Nephron progenitor cell (in vitro differentiated cells): ENCODE measurements around the gene CFAP70.

Source experiments
- DNase-seq: peaks from one replicate; pipeline ENCODE4 v3.0.0; 2021
- H3K27ac Mint-ChIP-seq: 2 replicates; pipeline ENCODE4 v1.8.0; 2021; ENCODE audit warnings: mild to moderate bottlenecking, moderate library complexity, mixed read lengths
- H3K27me3 Mint-ChIP-seq: 2 replicates; pipeline ENCODE4 v1.8.0; 2021; ENCODE audit warnings: mild to moderate bottlenecking, low read depth, mixed read lengths; ENCODE audit not compliant: poor library complexity
- H3K36me3 Mint-ChIP-seq: 2 replicates; pipeline ENCODE4 v1.8.0; 2021; ENCODE audit warnings: low read depth, mixed read lengths
- H3K4me1 Mint-ChIP-seq: 2 replicates; pipeline ENCODE4 v1.8.0; 2021; ENCODE audit warnings: mixed read lengths
- H3K4me3 Mint-ChIP-seq: 2 replicates; pipeline ENCODE4 v1.8.0; 2021; ENCODE audit warnings: mild to moderate bottlenecking, moderate library complexity, mixed read lengths
- H3K9me3 Mint-ChIP-seq: 2 replicates; pipeline ENCODE4 v1.8.0; 2021; ENCODE audit warnings: mild to moderate bottlenecking, moderate library complexity, mixed read lengths
- CTCF ChIP-seq: fragments of 200-600 bp; sonication (generic); IDR thresholded peaks from 2 replicates; pipeline ENCODE4 v1.5.0; 2021; ENCODE audit warnings: antibody characterized with exemption

CFAP70 gene

GRCh38 chr10:73358331-73359279, at the start of gene CFAP70:
CFAP70 (minus strand) TSS chr10:73358864; CDS start chr10:73354796, 4,068 bp downstream.
- Mint-ChIP-seq H3K4me3 (peak within 1 kb of the TSS; percentile 96), H3K27ac (peak within 1 kb of the TSS; percentile 78), H3K9me3 (peaks cover 16% of the 10 kb centered on the region), H3K36me3 (peaks cover 20% of the 10 kb centered on the region), H3K4me1 (peaks cover 5% of the 10 kb centered on the region), H3K27me3 (peaks cover 64% of the 10 kb centered on the region)
- no peak for TF ChIP-seq CTCF
- peak; percentile 89 for DNase-seq

GRCh38 chr10:73408061-73408460, 49.4 kb upstream of the CFAP70 start:
- Mint-ChIP-seq H3K4me1 (peaks cover 15% of the 10 kb centered on the region), H3K4me3 (no peak overlapping the region), H3K9me3 (no peaks in the 10 kb centered on the region), H3K36me3 (peaks cover 8% of the 10 kb centered on the region), H3K27ac (no peak overlapping the region), H3K27me3 (no peaks in the 10 kb centered on the region)
- no peak for TF ChIP-seq CTCF
- no peak for DNase-seq

GRCh38 chr10:73407495-73407894, 48.8 kb upstream of the CFAP70 start:
- H3K36me3 Mint-ChIP-seq = peaks cover 8% of the 10 kb centered on the region
- DNase-seq = no peak
- H3K27ac Mint-ChIP-seq = no peak overlapping the region
- TF ChIP-seq CTCF = no peak
- H3K4me1 Mint-ChIP-seq = peaks cover 9% of the 10 kb centered on the region
- H3K4me3 Mint-ChIP-seq = no peak overlapping the region
- no peaks in the 10 kb centered on the region for H3K9me3 Mint-ChIP-seq
- no peaks in the 10 kb centered on the region for H3K27me3 Mint-ChIP-seq

GRCh38 chr10:73406846-73407245, 48.2 kb upstream of the CFAP70 start:
- DNase-seq = no peak
- H3K9me3 Mint-ChIP-seq = no peaks in the 10 kb centered on the region
- no peak for TF ChIP-seq CTCF
- H3K27me3 Mint-ChIP-seq = no peaks in the 10 kb centered on the region
- no peak overlapping the region for H3K4me3 Mint-ChIP-seq
- peaks cover 9% of the 10 kb centered on the region for H3K4me1 Mint-ChIP-seq
- peak overlapping the region; percentile 69 for H3K27ac Mint-ChIP-seq
- H3K36me3 Mint-ChIP-seq = peaks cover 8% of the 10 kb centered on the region

GRCh38 chr10:73405556-73405955, 46.9 kb upstream of the CFAP70 start:
- H3K4me1 Mint-ChIP-seq = peaks cover 9% of the 10 kb centered on the region
- H3K36me3 Mint-ChIP-seq = peaks cover 12% of the 10 kb centered on the region
- DNase-seq = no peak
- no peak for TF ChIP-seq CTCF
- no peak overlapping the region for H3K4me3 Mint-ChIP-seq
- no peaks in the 10 kb centered on the region for H3K9me3 Mint-ChIP-seq
- H3K27me3 Mint-ChIP-seq = no peaks in the 10 kb centered on the region
- no peak overlapping the region for H3K27ac Mint-ChIP-seq
